SU-DHL-6 (cell line): ENCODE measurements around the gene FOXM1.

Source experiments
- CTCF ChIP-seq: fragments of 200-600 bp; sonication (generic); IDR thresholded peaks from one replicate; pipeline ENCODE4 v1.5.1; 2017; ENCODE audit warnings: antibody characterized with exemption, mild to moderate bottlenecking, low read length, moderate library complexity; ENCODE audit not compliant: insufficient read depth, poor library complexity, severe bottlenecking
- EZH2phosphoT487 ChIP-seq: fragments of 200-600 bp; sonication (generic), shearing (Covaris generic); conservative IDR thresholded peaks from 2 replicates; pipeline ENCODE4 v1.6.1; 2018; ENCODE audit warnings: mild to moderate bottlenecking, antibody characterized with exemption, low read length, moderate library complexity, mixed read lengths

GRCh38 chr12:2842948-2843347 lies 34.0 kb downstream of the FOXM1 start:
- TF ChIP-seq CTCF: no peak
- no peak for TF ChIP-seq EZH2phosphoT487
